DND-41 (cell line): ENCODE results near the gene KBTBD13.
A peak's percentile ranks its signal among the peaks of the same experiment; 100 is the strongest.

ENCODE experiments used
- ATAC-seq: fragments of 200-7000 bp; cut with Tn5 transposase; 3 replicates; pipeline ENCODE4 v1.9.1; 2021; ENCODE audit warnings: low read depth; ENCODE audit not compliant: insufficient read depth
- DNase-seq: peaks from one replicate; pipeline ENCODE4 v3.0.0-alpha.2; 2020
- H2AFZ ChIP-seq: 2 replicates; pipeline ENCODE4 v1.6.0; 2012; ENCODE audit warnings: low read depth, low read length
- H3K27ac ChIP-seq: 2 replicates; pipeline ENCODE4 v1.5.1; 2012; ENCODE audit warnings: low read length, inconsistent platforms
- H3K27me3 ChIP-seq: fragments of 200-600 bp; sonication (generic); 2 replicates; pipeline ENCODE4 v1.6.0; 2012; ENCODE audit warnings: low read length, mild to moderate bottlenecking, inconsistent platforms; ENCODE audit not compliant: insufficient read depth, poor library complexity
- H3K36me3 ChIP-seq: 2 replicates; pipeline ENCODE4 v1.5.1; 2012; ENCODE audit warnings: low read length, inconsistent platforms; ENCODE audit not compliant: insufficient read depth
- H3K4me1 ChIP-seq: 2 replicates; pipeline ENCODE4 v1.5.1; 2012; ENCODE audit warnings: mild to moderate bottlenecking, low read length; ENCODE audit not compliant: insufficient read depth
- H3K4me2 ChIP-seq: 2 replicates; pipeline ENCODE4 v1.6.0; 2012; ENCODE audit warnings: mild to moderate bottlenecking, moderate library complexity, low read length, inconsistent platforms; ENCODE audit not compliant: insufficient read depth
- H3K4me3 ChIP-seq, 2 experiments: fragments of 200-600 bp in 1 of 2; shearing (Covaris generic) in 1 of 2; 2 replicates each; pipeline ENCODE4 v1.5.1; 2012 to 2016; ENCODE audit warnings: inconsistent platforms in 2 of 2, low read length in 2 of 2, mild to moderate bottlenecking in 2 of 2, low read depth in 1 of 2, moderate library complexity in 1 of 2
- H3K79me2 ChIP-seq: 2 replicates; pipeline ENCODE4 v1.6.0; 2012; ENCODE audit warnings: low read length, inconsistent platforms; ENCODE audit not compliant: insufficient read depth
- H3K9ac ChIP-seq: 2 replicates; pipeline ENCODE4 v1.6.0; 2012; ENCODE audit warnings: low read depth, mild to moderate bottlenecking, inconsistent platforms, low read length, moderate library complexity
- H3K9me3 ChIP-seq: 2 replicates; pipeline ENCODE4 v1.5.1; 2012; ENCODE audit warnings: low read length, moderate library complexity, mild to moderate bottlenecking, inconsistent platforms; ENCODE audit not compliant: insufficient read depth, severe bottlenecking
- H4K20me1 ChIP-seq: 2 replicates; pipeline ENCODE4 v1.6.0; 2012; ENCODE audit warnings: low read length; ENCODE audit not compliant: insufficient read depth
- EZH2 ChIP-seq: IDR thresholded peaks from 3 replicates; pipeline ENCODE4 v1.6.1; 2012; ENCODE audit warnings: borderline replicate concordance, low read depth, mild to moderate bottlenecking, moderate library complexity, low read length, inconsistent platforms; ENCODE audit not compliant: severe bottlenecking
- TF ChIP-seq, protein P1 (sequence below): IDR thresholded peaks from 2 replicates; pipeline ENCODE4 v1.5.1; 2012; ENCODE audit warnings: borderline replicate concordance, low read length, moderate library complexity, mild to moderate bottlenecking; ENCODE audit not compliant: poor library complexity, severe bottlenecking; ENCODE audit errors: extremely low read depth

Gene KBTBD13

GRCh38 chr15:65066001-65066634 lies 10.4 kb upstream of the KBTBD13 start:
- Histone ChIP-seq H3K9ac (no peak overlapping the region), H3K4me1 (no peaks in the 10 kb centered on the region), H3K36me3 (no peaks in the 10 kb centered on the region), H3K27me3 (no peaks in the 10 kb centered on the region), H3K9me3 (no peaks in the 10 kb centered on the region), H3K27ac (no peak overlapping the region), H2AFZ (no peak overlapping the region), H4K20me1 (no peaks in the 10 kb centered on the region), H3K4me3 (no peak overlapping the region), H3K4me2 (no peak overlapping the region), H3K79me2 (no peaks in the 10 kb centered on the region)
- ATAC-seq, result 0 out of 3 replicates have a peak, but pooled peaks have one; percentile 31
- no peak for DNase-seq
- TF ChIP-seq, protein P1, sequence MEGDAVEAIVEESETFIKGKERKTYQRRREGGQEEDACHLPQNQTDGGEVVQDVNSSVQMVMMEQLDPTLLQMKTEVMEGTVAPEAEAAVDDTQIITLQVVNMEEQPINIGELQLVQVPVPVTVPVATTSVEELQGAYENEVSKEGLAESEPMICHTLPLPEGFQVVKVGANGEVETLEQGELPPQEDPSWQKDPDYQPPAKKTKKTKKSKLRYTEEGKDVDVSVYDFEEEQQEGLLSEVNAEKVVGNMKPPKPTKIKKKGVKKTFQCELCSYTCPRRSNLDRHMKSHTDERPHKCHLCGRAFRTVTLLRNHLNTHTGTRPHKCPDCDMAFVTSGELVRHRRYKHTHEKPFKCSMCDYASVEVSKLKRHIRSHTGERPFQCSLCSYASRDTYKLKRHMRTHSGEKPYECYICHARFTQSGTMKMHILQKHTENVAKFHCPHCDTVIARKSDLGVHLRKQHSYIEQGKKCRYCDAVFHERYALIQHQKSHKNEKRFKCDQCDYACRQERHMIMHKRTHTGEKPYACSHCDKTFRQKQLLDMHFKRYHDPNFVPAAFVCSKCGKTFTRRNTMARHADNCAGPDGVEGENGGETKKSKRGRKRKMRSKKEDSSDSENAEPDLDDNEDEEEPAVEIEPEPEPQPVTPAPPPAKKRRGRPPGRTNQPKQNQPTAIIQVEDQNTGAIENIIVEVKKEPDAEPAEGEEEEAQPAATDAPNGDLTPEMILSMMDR, result no peak
- no peak for TF ChIP-seq EZH2

- DNase-seq, result no peak
- TF ChIP-seq, protein P1, result no peak
- TF ChIP-seq EZH2, result no peak
- Histone ChIP-seq H3K4me1 (no peaks in the 10 kb centered on the region), H3K27me3 (no peaks in the 10 kb centered on the region), H3K27ac (no peak overlapping the region), H3K4me2 (no peak overlapping the region), H3K9me3 (no peaks in the 10 kb centered on the region), H4K20me1 (no peaks in the 10 kb centered on the region), H3K9ac (no peak overlapping the region), H3K36me3 (no peaks in the 10 kb centered on the region), H2AFZ (no peak overlapping the region), H3K4me3 (no peak overlapping the region), H3K79me2 (no peaks in the 10 kb centered on the region)
- no peak for ATAC-seq
Measured at GRCh38 chr15:65066635-65067316, 9.8 kb upstream of the KBTBD13 start.

DNA sequence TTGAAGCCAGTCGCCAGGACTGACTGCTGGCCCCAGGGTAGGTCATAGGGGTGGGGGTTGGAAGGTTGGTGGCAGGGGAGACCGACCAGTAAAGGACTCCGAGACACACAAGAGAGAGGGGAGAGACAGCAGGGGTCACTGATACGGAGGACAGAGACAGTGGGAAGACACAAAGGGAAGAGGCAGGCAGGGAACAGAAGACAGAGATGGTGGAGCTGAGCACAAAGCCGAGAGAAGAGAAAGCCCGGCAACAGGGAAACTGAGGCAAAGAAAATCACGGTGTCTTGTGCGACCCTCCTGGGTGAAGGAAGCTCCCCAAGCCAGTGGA lies 9.3 kb upstream of the KBTBD13 start:
- no peaks in the 10 kb centered on the region for H3K79me2 ChIP-seq
- no peak overlapping the region for H2AFZ ChIP-seq
- no peak overlapping the region for H3K9ac ChIP-seq
- no peaks in the 10 kb centered on the region for H3K27me3 ChIP-seq
- no peaks in the 10 kb centered on the region for H3K4me1 ChIP-seq
- no peaks in the 10 kb centered on the region for H4K20me1 ChIP-seq
- no peak for DNase-seq
- H3K36me3 ChIP-seq, result no peaks in the 10 kb centered on the region
- no peaks in the 10 kb centered on the region for H3K9me3 ChIP-seq
- TF ChIP-seq EZH2, result no peak
- TF ChIP-seq, protein P1, result no peak
- no peak overlapping the region for H3K4me2 ChIP-seq
- no peak overlapping the region for H3K27ac ChIP-seq
- ATAC-seq, result no peak
- H3K4me3 ChIP-seq, result no peak overlapping the region
